HL-60 (cell line): ENCODE results near the gene P2RY13.

ENCODE experiments used
- DNase-seq, 2 experiments: peaks; one replicate each; pipeline ENCODE4 v3.0.0-alpha.2; 2010 to 2020; ENCODE audit warnings: low read depth in 1 of 2, low spot score in 1 of 2
- H3K27ac ChIP-seq: fragments of 250-450 bp; sonication (Bioruptor Pico); replicated peaks from 2 replicates; pipeline ENCODE4 v1.5.1; 2020; ENCODE audit warnings: mild to moderate bottlenecking, moderate library complexity
- H3K27me3 ChIP-seq: fragments of 250-450 bp; sonication (Bioruptor Pico); 2 replicates; pipeline ENCODE4 v1.5.1; 2021; ENCODE audit warnings: mild to moderate bottlenecking, moderate library complexity; ENCODE audit not compliant: insufficient read depth, poor library complexity, severe bottlenecking
- H3K4me3 ChIP-seq: replicated peaks from 2 replicates; pipeline ENCODE4 v1.5.1; 2011; ENCODE audit warnings: mild to moderate bottlenecking, control low read depth, low read length; ENCODE audit not compliant: insufficient read depth
- GABPA ChIP-seq: IDR thresholded peaks from 2 replicates; pipeline ENCODE4 v1.6.1; 2012; ENCODE audit warnings: low read depth
- POLR2AphosphoS5 ChIP-seq: IDR thresholded peaks from 2 replicates; pipeline ENCODE4 v1.6.1; 2012; ENCODE audit warnings: low read depth
- SPI1 ChIP-seq: IDR thresholded peaks from 2 replicates; pipeline ENCODE4 v1.6.1; 2012; ENCODE audit warnings: low read depth, mild to moderate bottlenecking, borderline replicate concordance
- TF ChIP-seq, protein P1 (sequence below): IDR thresholded peaks from 2 replicates; pipeline ENCODE4 v1.6.1; 2012; ENCODE audit warnings: low read depth; ENCODE audit not compliant: insufficient replicate concordance
- TF ChIP-seq, protein P2 (sequence below): IDR thresholded peaks from one replicate; pipeline ENCODE4 v1.5.1; 2011; ENCODE audit warnings: low read length, control low read depth, inconsistent platforms; ENCODE audit not compliant: insufficient read depth

Gene P2RY13

DNA sequence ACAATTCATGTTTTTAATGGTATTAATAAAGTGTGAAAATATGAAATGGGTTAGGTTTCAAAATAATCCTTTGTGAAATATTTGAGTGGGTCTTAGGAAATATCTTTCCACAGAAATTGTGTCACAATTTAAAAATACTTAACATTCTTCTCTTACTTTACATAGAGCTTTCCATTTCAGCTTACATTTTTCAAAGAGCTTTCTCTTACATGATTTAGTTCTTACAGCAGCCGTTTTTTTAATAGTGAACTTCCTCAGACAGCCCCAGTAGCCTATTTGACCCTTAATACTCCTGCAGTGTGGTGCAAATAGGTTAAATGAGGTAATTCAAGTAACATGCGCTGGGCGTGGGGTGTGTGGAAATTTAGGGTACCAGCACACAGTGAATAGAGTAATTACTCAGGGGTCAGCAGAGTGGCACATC, 33.4 kb upstream of the P2RY13 start:
- TF ChIP-seq POLR2AphosphoS5, result no peak
- TF ChIP-seq GABPA, result no peak
- TF ChIP-seq, protein P1, sequence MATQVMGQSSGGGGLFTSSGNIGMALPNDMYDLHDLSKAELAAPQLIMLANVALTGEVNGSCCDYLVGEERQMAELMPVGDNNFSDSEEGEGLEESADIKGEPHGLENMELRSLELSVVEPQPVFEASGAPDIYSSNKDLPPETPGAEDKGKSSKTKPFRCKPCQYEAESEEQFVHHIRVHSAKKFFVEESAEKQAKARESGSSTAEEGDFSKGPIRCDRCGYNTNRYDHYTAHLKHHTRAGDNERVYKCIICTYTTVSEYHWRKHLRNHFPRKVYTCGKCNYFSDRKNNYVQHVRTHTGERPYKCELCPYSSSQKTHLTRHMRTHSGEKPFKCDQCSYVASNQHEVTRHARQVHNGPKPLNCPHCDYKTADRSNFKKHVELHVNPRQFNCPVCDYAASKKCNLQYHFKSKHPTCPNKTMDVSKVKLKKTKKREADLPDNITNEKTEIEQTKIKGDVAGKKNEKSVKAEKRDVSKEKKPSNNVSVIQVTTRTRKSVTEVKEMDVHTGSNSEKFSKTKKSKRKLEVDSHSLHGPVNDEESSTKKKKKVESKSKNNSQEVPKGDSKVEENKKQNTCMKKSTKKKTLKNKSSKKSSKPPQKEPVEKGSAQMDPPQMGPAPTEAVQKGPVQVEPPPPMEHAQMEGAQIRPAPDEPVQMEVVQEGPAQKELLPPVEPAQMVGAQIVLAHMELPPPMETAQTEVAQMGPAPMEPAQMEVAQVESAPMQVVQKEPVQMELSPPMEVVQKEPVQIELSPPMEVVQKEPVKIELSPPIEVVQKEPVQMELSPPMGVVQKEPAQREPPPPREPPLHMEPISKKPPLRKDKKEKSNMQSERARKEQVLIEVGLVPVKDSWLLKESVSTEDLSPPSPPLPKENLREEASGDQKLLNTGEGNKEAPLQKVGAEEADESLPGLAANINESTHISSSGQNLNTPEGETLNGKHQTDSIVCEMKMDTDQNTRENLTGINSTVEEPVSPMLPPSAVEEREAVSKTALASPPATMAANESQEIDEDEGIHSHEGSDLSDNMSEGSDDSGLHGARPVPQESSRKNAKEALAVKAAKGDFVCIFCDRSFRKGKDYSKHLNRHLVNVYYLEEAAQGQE, result no peak
- no peak; the same call in 1 of the 2 replicates for TF ChIP-seq SPI1
- TF ChIP-seq, protein P2, sequence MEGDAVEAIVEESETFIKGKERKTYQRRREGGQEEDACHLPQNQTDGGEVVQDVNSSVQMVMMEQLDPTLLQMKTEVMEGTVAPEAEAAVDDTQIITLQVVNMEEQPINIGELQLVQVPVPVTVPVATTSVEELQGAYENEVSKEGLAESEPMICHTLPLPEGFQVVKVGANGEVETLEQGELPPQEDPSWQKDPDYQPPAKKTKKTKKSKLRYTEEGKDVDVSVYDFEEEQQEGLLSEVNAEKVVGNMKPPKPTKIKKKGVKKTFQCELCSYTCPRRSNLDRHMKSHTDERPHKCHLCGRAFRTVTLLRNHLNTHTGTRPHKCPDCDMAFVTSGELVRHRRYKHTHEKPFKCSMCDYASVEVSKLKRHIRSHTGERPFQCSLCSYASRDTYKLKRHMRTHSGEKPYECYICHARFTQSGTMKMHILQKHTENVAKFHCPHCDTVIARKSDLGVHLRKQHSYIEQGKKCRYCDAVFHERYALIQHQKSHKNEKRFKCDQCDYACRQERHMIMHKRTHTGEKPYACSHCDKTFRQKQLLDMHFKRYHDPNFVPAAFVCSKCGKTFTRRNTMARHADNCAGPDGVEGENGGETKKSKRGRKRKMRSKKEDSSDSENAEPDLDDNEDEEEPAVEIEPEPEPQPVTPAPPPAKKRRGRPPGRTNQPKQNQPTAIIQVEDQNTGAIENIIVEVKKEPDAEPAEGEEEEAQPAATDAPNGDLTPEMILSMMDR, result no peak
- peak; percentile 75 to 77 for DNase-seq
- Histone ChIP-seq H3K27ac (peak overlapping the region; percentile 32), H3K27me3 (no peaks in the 10 kb centered on the region), H3K4me3 (no peak overlapping the region)

DNA sequence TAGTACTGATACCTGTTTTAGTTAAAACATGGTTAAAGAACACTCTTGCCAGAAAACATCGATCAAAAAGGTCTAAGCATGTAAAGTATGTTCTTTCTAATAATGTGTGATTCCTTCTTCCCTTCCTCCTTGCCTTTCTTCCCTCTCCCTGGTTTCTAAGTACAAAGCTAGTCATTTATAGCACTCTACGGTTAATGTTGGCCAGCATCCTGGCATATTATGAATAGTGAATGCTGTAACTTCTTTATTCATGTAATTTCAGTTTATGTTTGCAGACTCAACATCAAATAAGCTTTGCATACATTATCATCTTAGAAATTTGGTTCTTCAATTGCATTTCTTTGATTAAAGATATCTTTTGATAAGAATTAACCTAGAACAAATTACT, 28.1 kb upstream of the P2RY13 start:
- H3K27ac ChIP-seq, result peak overlapping the region; percentile 7; the same call in 1 of the 2 replicates
- no peaks in the 10 kb centered on the region for H3K27me3 ChIP-seq
- H3K4me3 ChIP-seq, result no peak overlapping the region
- TF ChIP-seq SPI1 (no peak), GABPA (no peak), POLR2AphosphoS5 (no peak)
- TF ChIP-seq, protein P2, result no peak
- TF ChIP-seq, protein P1, result no peak
- DNase-seq, result no peak

DNA sequence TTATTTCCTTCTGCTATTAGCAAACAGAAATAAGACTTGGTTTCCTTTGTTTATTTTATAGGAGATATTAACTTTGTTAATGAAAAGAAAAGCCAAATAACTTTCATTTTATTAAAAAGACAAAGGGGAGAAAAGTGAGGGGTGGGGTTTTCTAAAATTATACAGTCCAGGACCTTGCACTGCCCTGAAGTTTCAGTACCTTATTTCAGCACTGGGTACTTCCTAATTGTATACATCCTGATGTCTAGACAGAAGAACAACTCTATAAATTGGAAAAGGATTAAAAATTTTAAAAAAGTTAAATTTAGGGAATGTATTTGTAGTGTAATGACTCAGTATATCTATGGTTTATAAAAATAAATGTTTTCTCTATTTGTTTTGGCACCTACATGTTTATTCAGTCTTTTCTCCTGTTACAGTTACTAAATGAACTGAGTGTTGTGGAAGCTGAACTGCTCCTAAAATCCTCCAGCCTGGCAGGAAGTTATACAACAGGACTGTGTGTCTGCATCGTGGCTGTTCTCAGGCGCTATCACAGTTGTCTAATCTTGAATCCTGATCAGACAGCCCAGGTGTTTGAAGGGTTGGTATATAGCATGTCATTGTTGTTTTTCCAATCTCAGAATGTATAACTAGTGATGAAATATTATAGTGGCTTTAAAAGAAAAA, 27.6 kb upstream of the P2RY13 start:
- TF ChIP-seq, protein P1, result no peak
- no peak for TF ChIP-seq POLR2AphosphoS5
- TF ChIP-seq SPI1, result no peak
- TF ChIP-seq, protein P2, result no peak
- no peak for TF ChIP-seq GABPA
- peak overlapping the region; percentile 7; the same call in 1 of the 2 replicates for H3K27ac ChIP-seq

More for the DNA sequence above, 27.6 kb upstream of the P2RY13 start:
- peak in 1 of 2 experiments; percentile 14 for DNase-seq
- Histone ChIP-seq H3K4me3 (no peak overlapping the region), H3K27me3 (no peaks in the 10 kb centered on the region)
